Measurements from ENCODE around the gene RASL10B.
"Not testable (repeated sequence)": the region's sequence is repeated elsewhere in the genome, so short reads cannot be mapped to it uniquely, and the experiment has no call there.

Gene RASL10B, protein sequence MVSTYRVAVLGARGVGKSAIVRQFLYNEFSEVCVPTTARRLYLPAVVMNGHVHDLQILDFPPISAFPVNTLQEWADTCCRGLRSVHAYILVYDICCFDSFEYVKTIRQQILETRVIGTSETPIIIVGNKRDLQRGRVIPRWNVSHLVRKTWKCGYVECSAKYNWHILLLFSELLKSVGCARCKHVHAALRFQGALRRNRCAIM

DNA sequence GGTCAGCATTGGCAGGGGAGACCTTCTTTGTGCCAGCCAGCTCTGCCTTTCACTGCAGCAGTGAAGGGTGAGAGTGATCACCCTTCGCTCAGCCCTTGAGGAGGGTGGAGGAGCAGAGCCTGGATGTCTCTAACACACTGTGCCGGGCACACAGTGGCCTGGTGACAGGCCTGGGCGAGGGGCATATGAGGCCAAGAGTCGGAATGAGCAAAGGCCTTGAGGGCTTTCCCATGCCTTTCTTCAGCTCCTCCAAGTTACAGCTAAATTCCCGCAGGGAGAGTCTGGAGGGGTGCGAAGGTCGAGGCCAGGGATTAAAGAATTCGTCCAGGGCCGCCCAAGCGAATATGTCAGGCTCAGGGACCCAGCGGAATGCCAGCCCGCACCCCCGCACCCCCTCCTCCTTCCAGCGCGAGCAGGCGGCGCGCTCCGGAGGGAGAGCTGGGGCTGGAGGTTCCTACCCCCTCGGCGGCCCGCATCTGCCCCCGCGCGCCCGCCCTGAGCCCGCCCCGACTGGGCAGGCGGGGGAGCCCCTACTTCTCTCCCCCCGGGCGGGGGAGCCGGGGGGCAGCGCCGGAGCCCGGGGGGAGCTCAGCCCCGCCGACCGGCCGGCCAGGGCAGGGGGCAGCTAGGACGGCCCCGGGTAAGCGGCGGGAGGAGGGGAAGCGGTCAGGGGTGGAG, at the start of gene RASL10B:
Gene RASL10B (plus strand): TSS at position 401 of the 678 bp plus-strand sequence. CDS start 3,546 bp downstream, outside the sequence.
- DNase-seq: peak; percentile 72

GRCh38 chr17:35683591-35683990, 47.8 kb upstream of the RASL10B start:
- no peak for DNase-seq

- DNase-seq: no peak
These were observed 47.2 kb upstream of the RASL10B start for GRCh38 chr17:35684055-35684802.

DNA sequence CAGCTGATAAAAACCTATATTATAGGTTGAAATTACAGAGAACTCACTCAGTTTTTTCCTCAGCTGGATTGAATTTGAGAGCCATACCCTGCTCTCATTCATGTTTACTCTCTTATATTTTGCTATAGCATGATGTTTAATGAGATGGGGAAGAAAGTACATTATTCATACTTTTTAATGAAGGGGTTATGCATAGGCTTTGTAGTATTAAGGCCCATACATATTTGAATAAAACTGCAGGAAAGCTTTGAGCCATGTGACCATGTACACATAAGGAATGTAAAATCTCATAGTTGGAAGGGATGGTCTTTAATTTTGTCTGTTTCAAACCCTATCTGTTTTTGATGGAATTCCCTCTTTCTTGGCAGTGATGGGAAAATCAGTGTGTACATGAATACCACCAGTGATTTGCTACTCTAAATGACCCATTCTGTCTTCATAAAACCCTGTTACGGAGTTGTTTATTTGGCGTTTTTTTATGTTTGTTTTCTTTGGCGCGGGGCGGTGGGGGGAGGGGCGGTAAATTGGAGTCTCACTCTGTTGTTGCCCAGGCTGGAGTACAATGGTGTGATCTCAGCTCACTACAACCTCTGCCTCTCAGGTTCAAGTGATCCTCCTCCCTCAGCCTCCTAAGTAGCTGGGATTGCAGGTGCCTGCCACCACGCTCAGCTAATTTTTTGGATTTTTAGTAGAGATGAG, 38.8 kb upstream of the RASL10B start:
- no peak for DNase-seq

DNA sequence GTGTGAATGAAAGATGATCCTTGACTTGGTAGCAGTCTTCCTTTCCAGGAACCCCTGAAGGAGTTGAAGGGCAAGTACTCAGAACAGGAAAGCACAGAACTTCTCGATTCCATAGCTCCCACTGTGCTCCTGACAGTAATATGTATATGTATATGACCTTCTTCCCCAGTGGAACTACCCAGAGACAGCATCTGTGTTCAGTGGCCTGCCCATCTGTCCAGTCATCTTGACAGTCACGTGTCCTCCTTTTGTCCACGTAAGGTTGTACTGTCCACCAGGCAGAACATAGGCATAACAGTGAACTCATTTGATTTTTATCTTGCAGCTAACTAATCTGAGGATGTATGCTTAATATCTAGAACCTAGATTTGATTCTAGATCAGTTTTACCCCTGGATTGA, 37.8 kb upstream of the RASL10B start:
- no peak for DNase-seq

DNA sequence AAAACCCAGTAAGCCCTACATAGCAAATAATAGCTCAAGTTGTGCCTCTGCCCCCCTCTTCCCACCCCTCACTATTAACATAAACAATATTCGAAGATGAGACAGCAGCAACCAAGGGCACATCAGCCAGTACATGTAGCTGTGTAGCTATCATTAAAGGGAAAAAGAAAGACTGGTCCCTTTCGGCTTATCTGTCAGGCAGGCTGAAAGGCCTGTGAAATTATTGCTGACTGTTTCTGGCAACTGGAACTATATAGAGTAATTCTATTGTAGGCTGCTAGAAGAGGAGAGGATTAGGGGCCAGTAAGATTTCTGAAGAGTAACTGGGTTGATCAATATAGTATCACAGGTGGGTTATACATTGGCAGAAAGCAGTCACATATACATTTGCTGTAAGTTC, 36.5 kb upstream of the RASL10B start:
- no peak for DNase-seq

GRCh38 chr17:35695613-35696012, 35.8 kb upstream of the RASL10B start:
- DNase-seq: no peak

- no peak for DNase-seq
These were observed 32.6 kb upstream of the RASL10B start for GRCh38 chr17:35698800-35699199.

- no peak for DNase-seq
These were observed 31.3 kb upstream of the RASL10B start for GRCh38 chr17:35700150-35700549.

DNA sequence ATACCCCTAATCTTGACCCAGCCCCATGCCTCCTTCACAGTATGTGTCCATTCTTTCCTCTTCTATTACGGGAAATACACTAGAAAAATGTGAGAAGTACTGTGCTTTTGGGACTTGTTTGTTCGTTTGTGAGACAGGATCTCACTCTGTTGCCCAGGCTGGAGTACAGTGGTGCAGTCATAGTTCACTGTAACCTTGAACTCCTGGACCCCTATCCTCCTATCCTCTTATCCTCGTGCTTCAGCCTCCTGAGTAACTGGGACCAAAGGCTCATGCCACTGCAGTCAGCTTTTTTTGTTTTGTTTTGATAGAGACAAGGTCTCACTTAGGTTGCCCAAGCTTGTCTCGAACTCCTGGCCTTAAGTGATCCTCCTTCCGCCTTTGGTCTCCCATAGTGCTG, 29.9 kb upstream of the RASL10B start:
- DNase-seq: no peak

GRCh38 chr17:35703308-35703707, 28.1 kb upstream of the RASL10B start:
- not testable (repeated sequence) for DNase-seq

DNA sequence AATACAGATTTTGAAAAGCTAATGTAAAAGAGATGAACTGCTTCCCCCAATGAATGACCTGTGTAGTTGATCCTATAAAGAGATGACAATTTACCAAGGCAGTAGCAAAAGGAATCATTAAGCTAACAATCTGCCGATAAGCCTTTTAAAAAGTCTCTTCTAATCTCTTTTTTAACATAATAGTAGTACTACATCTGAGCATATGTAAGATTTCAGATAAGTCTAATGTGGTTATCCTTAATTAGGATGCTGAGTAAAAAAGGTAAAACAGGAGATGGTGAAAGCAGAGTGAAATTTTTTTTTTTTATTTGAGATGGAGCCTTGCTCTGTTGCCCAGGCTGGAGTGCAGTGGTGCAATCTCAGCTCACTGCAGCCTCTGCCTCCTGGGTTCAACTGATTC, 26.2 kb upstream of the RASL10B start:
- DNase-seq: no peak

GRCh38 chr17:35705705-35706104, 25.7 kb upstream of the RASL10B start:
- DNase-seq: no peak

DNA sequence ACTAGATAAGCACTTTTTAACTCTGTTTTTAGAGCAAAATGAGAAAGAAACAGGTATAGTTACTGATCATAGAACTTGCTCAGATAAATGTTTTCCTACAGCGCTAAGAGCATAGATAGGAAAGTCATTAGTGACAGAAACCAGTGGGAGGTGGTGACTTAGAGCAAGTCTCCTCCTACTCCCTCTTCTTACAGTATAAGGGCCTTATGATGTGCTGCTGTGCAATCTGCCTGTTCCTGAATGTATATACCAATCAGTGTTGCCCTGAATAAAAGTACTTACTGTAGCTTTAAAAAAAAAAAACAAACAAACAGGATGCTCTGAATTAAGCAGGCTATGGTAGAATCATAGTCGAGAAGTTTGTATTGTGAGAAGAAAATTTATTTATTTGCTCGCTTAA, 23.3 kb upstream of the RASL10B start:
- peak; percentile 12 for DNase-seq

DNA sequence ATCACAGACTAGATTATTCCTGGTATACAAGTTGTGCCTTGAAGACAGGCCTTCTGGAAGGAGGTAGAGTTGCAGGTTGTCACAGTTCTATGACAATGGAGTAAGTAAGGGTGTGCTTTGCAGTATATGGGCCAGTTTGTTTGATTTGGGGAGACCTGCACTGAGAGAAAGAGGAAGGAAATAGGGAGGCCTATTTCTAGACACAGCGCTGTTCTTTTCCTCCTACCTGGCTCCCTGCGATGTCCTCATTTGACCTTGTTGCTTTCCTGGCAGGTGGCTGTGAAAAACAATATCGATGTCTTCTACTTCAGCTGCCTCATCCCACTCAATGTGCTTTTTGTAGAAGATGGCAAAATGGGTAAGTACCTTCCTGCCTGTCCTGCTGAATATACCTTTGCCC, 22.5 kb upstream of the RASL10B start:
- DNase-seq: no peak

GRCh38 chr17:35709874-35710273, 21.6 kb upstream of the RASL10B start:
- DNase-seq: no peak

GRCh38 chr17:35710950-35711349, 20.5 kb upstream of the RASL10B start:
- DNase-seq: no peak

GRCh38 chr17:35713069-35713728, 18.2 kb upstream of the RASL10B start:
- no peak for DNase-seq

DNA sequence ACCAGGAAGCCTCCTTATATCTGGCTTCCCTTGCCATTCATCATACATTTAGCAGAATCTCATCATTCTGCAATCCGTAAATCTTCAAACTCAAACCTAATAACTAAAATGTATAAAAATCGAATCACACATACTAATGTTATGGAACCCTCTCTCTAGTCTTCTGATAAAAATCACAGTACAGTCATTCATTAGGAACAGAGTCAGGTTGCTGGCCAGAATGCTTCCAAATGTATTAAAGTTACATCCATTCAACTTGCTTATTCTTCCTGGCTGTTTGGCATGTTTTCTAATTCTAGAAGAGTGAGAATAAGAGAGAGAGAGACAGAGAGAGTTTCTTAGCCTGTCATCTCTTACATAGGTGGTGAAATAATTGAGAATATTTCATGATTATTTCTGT, 16.5 kb upstream of the RASL10B start:
- no peak for DNase-seq

GRCh38 chr17:35715416-35715815, 16.0 kb upstream of the RASL10B start:
- no peak for DNase-seq

- no peak for DNase-seq
These were observed 15.3 kb upstream of the RASL10B start for GRCh38 chr17:35716173-35716572.

DNA sequence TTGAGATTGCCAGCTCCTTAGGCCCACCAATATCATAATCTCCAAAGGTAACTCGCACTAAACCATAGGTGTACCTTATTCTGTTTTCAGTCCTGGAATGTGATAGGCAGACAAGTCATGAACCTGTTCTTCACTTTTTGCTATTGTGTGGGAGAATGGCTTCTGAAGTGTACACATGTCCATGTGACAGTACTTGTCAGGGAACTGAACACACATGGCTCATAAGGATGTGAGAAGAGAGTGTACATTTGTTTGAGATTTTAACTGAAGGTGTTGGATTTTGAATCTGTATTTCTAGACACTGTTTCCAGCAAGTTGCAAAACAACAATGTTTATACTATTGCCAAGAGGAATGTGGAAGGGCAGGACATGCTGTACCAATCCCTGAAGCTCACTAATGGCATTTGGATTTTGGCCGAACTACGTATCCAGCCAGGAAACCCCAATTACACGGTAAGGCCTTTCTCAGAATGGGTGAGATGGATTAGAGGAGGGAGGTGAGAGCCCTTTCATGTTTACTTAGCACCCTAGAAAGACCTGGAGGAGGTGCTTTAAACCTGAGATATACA, 14.5 kb upstream of the RASL10B start:
- DNase-seq: no peak

DNA sequence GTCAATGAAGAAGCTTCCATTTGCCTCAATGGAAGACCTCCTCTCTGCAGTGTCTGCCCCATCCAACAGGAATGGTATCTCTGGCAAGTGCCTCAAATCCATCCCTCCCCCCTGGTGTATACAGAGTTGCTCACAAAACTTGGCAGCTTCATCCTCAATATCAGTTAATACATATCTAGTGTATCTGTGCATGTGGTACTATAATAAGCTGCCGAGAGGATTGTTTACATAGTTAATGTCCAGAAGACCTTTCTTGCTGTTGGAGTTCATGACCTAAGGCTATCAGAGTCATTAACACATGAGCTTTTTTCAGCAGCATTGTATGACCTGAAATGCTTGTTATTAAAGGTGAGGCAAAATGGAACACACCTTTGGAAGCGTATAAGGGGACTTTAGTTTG, 14.0 kb upstream of the RASL10B start:
- no peak for DNase-seq
